PC-3 (cell line): ENCODE results near the gene MARS2. TPM values are rescaled to one million over a fixed set of nuclear protein-coding genes. Genes with fewer than 3 reads are reported as not detected.
A peak's percentile ranks its signal among the peaks of the same experiment; 100 is the strongest.

Experiments used
- ATAC-seq: fragments of 200-7000 bp; cut with Tn5 transposase; 2 replicates; pipeline ENCODE4 v1.9.1; 2020; ENCODE audit warnings: mild to moderate bottlenecking, moderate library complexity
- BruUV-seq: library from RNA; stranded (reverse); fragments of 400-500 nt; replicated peaks from 2 replicates; lab custom pipeline; 2021; lab: Mats Ljungman, UMichigan
- CTCF ChIA-PET: fragments of 300-600 bp; sonication (Branson Sonifier 250); formaldehyde crosslinking; loops from one replicate; lab custom pipeline; 2022; ENCODE audit warnings: antibody characterized with exemption; lab: Charles Lee
- POLR2A ChIA-PET: fragments of 300-600 bp; sonication (Branson Sonifier 250); formaldehyde crosslinking; loops from one replicate; lab custom pipeline; 2022; ENCODE audit warnings: antibody characterized with exemption; ENCODE audit not compliant: unreplicated experiment; lab: Charles Lee
- DNase-seq: peaks from one replicate; pipeline ENCODE4 v3.0.0-alpha.2; 2015
- H2AFZ ChIP-seq: fragments of 300-600 bp; sonication (generic); 2 replicates; pipeline ENCODE4 v1.6.0; 2016; ENCODE audit warnings: antibody characterized with exemption, low read length
- H3F3A ChIP-seq: fragments of 300-600 bp; sonication (generic); one replicate; pipeline ENCODE4 v1.6.0; 2017; ENCODE audit warnings: antibody characterized with exemption, low read length, control low read depth, mild to moderate bottlenecking; ENCODE audit not compliant: unreplicated experiment
- H3K27ac ChIP-seq: fragments of 300-600 bp; sonication (generic); 2 replicates; pipeline ENCODE4 v1.5.1; 2016; ENCODE audit warnings: mild to moderate bottlenecking, low read length
- H3K27me3 ChIP-seq: fragments of 300-600 bp; sonication (generic); 2 replicates; pipeline ENCODE4 v1.6.1; 2016; ENCODE audit warnings: low read length, mixed read lengths
- H3K36me3 ChIP-seq: fragments of 300-600 bp; sonication (generic); 2 replicates; pipeline ENCODE4 v1.6.1; 2016; ENCODE audit warnings: low read depth, mixed run types, low read length, mixed read lengths
- H3K4me1 ChIP-seq: fragments of 300-600 bp; sonication (generic); 2 replicates; pipeline ENCODE4 v1.5.1; 2016; ENCODE audit warnings: low read length; ENCODE audit not compliant: insufficient read depth
- H3K4me2 ChIP-seq: fragments of 300-600 bp; sonication (generic); 2 replicates; pipeline ENCODE4 v1.6.0; 2016; ENCODE audit warnings: low read length
- H3K4me3 ChIP-seq: fragments of 300-600 bp; sonication (generic); 2 replicates; pipeline ENCODE4 v1.5.1; 2016; ENCODE audit warnings: mild to moderate bottlenecking, low read length, mixed read lengths
- H3K79me2 ChIP-seq: fragments of 300-600 bp; sonication (generic); 2 replicates; pipeline ENCODE4 v1.6.1; 2017; ENCODE audit warnings: low read length, mixed read lengths
- H3K9ac ChIP-seq: fragments of 300-600 bp; sonication (generic); 2 replicates; pipeline ENCODE4 v1.6.0; 2016; ENCODE audit warnings: mild to moderate bottlenecking, low read length
- H3K9me2 ChIP-seq: fragments of 300-600 bp; sonication (generic); replicated peaks from 2 replicates; pipeline ENCODE4 v1.6.1; 2016; ENCODE audit warnings: mixed run types, low read length, mixed read lengths
- H3K9me3 ChIP-seq: fragments of 300-600 bp; sonication (generic); 2 replicates; pipeline ENCODE4 v1.6.1; 2016; ENCODE audit warnings: low read length, mixed read lengths
- H4K20me1 ChIP-seq: fragments of 300-600 bp; sonication (generic); 2 replicates; pipeline ENCODE4 v1.6.1; 2016; ENCODE audit warnings: low read length, mixed read lengths
- EZH2 ChIP-seq: fragments of 300-600 bp; sonication (generic); IDR thresholded peaks from one replicate; pipeline ENCODE4 v1.6.1; 2017; ENCODE audit warnings: antibody characterized with exemption, mild to moderate bottlenecking, low read length; ENCODE audit not compliant: unreplicated experiment
- EZH2phosphoT487 ChIP-seq: fragments of 300-600 bp; sonication (generic); IDR thresholded peaks from 2 replicates; pipeline ENCODE4 v1.6.1; 2018; ENCODE audit warnings: mild to moderate bottlenecking, antibody characterized with exemption, low read length, borderline replicate concordance
- intact Hi-C: fragments of 100-400 bp; cut with micrococcal nuclease; formaldehyde crosslinking; loops from 2 replicates; pipeline ENCODE4 v1.9.0; 2023
- total RNA-seq: library from RNA; depleted of rRNA; stranded (reverse); fragments of >200 nt; gene quantifications from 2 replicates; pipeline ENCODE4 v1.2.3, GENCODE V29; 2014
- TF ChIP-seq, protein P1 (sequence below): fragments of 300-600 bp; sonication (generic); conservative IDR thresholded peaks from 2 replicates; pipeline ENCODE4 v1.5.1; 2017; ENCODE audit warnings: antibody characterized with exemption, low read depth, mild to moderate bottlenecking, low read length

Gene MARS2
- total RNA-seq, 1 experiment from 2014 or later, result 8.3 TPM

DNA sequence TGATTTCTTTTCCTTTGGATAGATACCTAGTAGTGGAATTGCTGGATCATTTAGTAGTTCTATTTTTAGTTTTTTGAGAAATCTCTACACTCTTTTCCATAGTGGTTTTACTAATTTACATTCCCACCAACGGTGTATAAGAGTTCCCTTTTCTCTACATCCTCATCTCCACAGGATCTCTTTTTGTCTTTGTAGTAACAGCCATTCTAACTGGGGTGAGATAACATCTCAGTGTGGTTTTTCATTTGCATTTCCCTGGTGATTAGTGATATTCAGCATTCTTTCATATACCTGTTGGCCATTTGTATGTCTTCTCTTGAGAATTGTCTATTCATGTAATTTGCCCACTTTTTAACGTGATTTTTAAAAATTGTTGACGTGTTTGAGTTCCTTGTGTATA is 43.5 kb upstream of the MARS2 start:
- TF ChIP-seq EZH2 (no peak), EZH2phosphoT487 (no peak)
- TF ChIP-seq, protein P1, sequence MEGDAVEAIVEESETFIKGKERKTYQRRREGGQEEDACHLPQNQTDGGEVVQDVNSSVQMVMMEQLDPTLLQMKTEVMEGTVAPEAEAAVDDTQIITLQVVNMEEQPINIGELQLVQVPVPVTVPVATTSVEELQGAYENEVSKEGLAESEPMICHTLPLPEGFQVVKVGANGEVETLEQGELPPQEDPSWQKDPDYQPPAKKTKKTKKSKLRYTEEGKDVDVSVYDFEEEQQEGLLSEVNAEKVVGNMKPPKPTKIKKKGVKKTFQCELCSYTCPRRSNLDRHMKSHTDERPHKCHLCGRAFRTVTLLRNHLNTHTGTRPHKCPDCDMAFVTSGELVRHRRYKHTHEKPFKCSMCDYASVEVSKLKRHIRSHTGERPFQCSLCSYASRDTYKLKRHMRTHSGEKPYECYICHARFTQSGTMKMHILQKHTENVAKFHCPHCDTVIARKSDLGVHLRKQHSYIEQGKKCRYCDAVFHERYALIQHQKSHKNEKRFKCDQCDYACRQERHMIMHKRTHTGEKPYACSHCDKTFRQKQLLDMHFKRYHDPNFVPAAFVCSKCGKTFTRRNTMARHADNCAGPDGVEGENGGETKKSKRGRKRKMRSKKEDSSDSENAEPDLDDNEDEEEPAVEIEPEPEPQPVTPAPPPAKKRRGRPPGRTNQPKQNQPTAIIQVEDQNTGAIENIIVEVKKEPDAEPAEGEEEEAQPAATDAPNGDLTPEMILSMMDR, result no peak
- BruUV-seq, result no TSS peak
- Histone ChIP-seq H3K4me1 (no peaks in the 10 kb centered on the region), H3K27me3 (no peaks in the 10 kb centered on the region), H3K27ac (no peak overlapping the region), H3K4me3 (no peak overlapping the region), H3K9me2 (no peaks in the 10 kb centered on the region), H2AFZ (no peak overlapping the region), H3K79me2 (no peaks in the 10 kb centered on the region), H3F3A (no peaks in the 10 kb centered on the region), H3K4me2 (no peak overlapping the region), H3K36me3 (no peaks in the 10 kb centered on the region), H4K20me1 (no peaks in the 10 kb centered on the region), H3K9me3 (no peaks in the 10 kb centered on the region), H3K9ac (no peak overlapping the region)
- ChIA-PET POLR2A (no interaction called here), CTCF (no interaction called here)
- DNase-seq (no peak), ATAC-seq (no peak)
- intact Hi-C loops, result no loop called here

DNA sequence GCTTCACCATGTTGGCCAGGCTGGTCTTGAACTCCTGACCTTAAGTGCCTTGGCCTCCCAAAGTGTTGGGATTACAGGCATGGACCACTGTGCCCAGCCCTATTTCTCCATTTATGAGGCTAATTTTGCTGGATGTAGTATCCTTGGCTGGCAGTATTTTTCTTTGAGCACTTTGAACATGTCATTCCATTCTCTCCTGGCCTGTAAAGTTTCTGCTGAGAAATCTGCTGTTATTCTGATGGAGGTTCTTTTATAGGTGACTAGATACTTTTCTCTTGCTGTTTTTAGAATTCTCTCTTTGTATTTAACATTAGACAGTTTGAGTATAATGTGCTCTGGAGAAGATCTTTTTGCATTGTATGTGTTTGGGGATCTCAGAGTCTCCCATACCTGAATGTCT is 38.9 kb upstream of the MARS2 start:
- CTCF ChIA-PET, result no interaction called here
- no peaks in the 10 kb centered on the region for H3K36me3 ChIP-seq
- DNase-seq, result no peak
- no peaks in the 10 kb centered on the region for H3K27me3 ChIP-seq
- H3F3A ChIP-seq, result no peaks in the 10 kb centered on the region
- intact Hi-C loops, result no loop called here
- H4K20me1 ChIP-seq, result no peaks in the 10 kb centered on the region
- no peak overlapping the region for H3K4me2 ChIP-seq
- POLR2A ChIA-PET, result no interaction called here
- H2AFZ ChIP-seq, result no peak overlapping the region
- no peak for ATAC-seq
- no peaks in the 10 kb centered on the region for H3K4me1 ChIP-seq
- no peak overlapping the region for H3K27ac ChIP-seq
- H3K4me3 ChIP-seq, result no peak overlapping the region
- no peaks in the 10 kb centered on the region for H3K79me2 ChIP-seq
- TF ChIP-seq, protein P1, result no peak
- TF ChIP-seq EZH2phosphoT487, result no peak
- no peak for TF ChIP-seq EZH2
- H3K9me3 ChIP-seq, result no peaks in the 10 kb centered on the region
- H3K9ac ChIP-seq, result no peak overlapping the region
- H3K9me2 ChIP-seq, result no peaks in the 10 kb centered on the region
- BruUV-seq, result no TSS peak

DNA sequence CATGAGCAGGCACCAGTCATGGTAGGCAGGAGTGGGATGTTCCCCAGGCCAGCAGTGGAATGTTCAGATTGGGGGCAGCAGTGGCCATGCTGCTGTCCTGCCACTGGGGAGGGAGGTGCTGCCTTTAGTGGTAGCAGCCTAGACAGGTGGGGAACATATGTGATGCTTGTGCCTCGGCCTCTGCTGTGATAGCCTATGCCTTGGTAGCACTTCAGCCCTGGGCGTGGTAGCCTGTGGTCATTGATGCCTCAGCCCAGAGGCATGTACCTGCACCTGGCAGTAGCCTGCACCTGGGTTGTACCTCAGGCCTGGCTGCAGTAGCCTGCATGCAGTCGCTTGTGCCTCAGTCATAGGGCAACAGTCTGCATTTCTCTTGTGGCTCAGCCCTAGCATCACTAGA is 36.9 kb upstream of the MARS2 start:
- no peak overlapping the region for H3K9ac ChIP-seq
- ChIA-PET CTCF (no interaction called here), POLR2A (no interaction called here)
- intact Hi-C loops, result no loop called here
- TF ChIP-seq EZH2phosphoT487 (no peak), EZH2 (no peak)
- TF ChIP-seq, protein P1, result no peak
- no peaks in the 10 kb centered on the region for H3K4me1 ChIP-seq
- H4K20me1 ChIP-seq, result no peaks in the 10 kb centered on the region
- BruUV-seq, result no TSS peak
- no peak overlapping the region for H2AFZ ChIP-seq
- H3K9me2 ChIP-seq, result no peaks in the 10 kb centered on the region
- H3F3A ChIP-seq, result no peaks in the 10 kb centered on the region
- no peaks in the 10 kb centered on the region for H3K27me3 ChIP-seq
- H3K27ac ChIP-seq, result no peak overlapping the region
- H3K9me3 ChIP-seq, result no peaks in the 10 kb centered on the region
- no peaks in the 10 kb centered on the region for H3K79me2 ChIP-seq
- no peak overlapping the region for H3K4me2 ChIP-seq
- DNase-seq (peak; percentile 24), ATAC-seq (peak; percentile 38; the same call in 1 of the 2 replicates)
- H3K4me3 ChIP-seq, result no peak overlapping the region
- H3K36me3 ChIP-seq, result no peaks in the 10 kb centered on the region
